IMR-90 (cell line): ENCODE measurements around the gene ZBTB46. TPM values are rescaled to one million over a fixed set of nuclear protein-coding genes. Genes with fewer than 3 reads are reported as not detected.

Source experiments
- ATAC-seq: fragments of 200-7000 bp; cut with Tn5 transposase; 2 replicates; pipeline ENCODE4 v1.9.1; 2020; ENCODE audit warnings: low read depth, mild to moderate bottlenecking, moderate library complexity
- BruUV-seq: library from RNA; stranded (reverse); fragments of 400-500 nt; replicated peaks from 2 replicates; lab custom pipeline; 2021; lab: Mats Ljungman, UMichigan
- CTCF ChIA-PET: fragments of 300-600 bp; formaldehyde crosslinking; extraction: SDS; loops from one replicate; lab custom pipeline; 2021; ENCODE audit warnings: antibody characterized with exemption; lab: Yijun Ruan, JAX
- POLR2A ChIA-PET: fragments of 300-600 bp; sonication (Branson Sonifier 250); formaldehyde crosslinking; loops from one replicate; lab custom pipeline; 2022; ENCODE audit warnings: antibody characterized with exemption; ENCODE audit not compliant: unreplicated experiment; lab: Charles Lee
- DNase-seq: peaks from one replicate; pipeline ENCODE4 v3.0.0; 2013
- H2AFZ ChIP-seq: replicated peaks from 2 replicates; pipeline ENCODE3; 2013; ENCODE audit warnings: low read length, mild to moderate bottlenecking; ENCODE audit not compliant: poor library complexity
- H2AK5ac ChIP-seq: 2 replicates; pipeline ENCODE4 v1.6.1; 2013; ENCODE audit warnings: low read depth, low read length, inconsistent platforms
- H2AK9ac ChIP-seq: replicated peaks from 2 replicates; pipeline ENCODE3; 2013; ENCODE audit warnings: mild to moderate bottlenecking, low read depth, low read length, moderate library complexity; ENCODE audit not compliant: poor library complexity
- H2BK120ac ChIP-seq: 2 replicates; pipeline ENCODE4 v1.6.1; 2013; ENCODE audit warnings: low read depth, low read length, inconsistent platforms
- H2BK15ac ChIP-seq: 3 replicates; pipeline ENCODE4 v1.6.1; 2013; ENCODE audit warnings: low read depth, low read length, inconsistent platforms
- H2BK20ac ChIP-seq: 2 replicates; pipeline ENCODE4 v1.6.1; 2013; ENCODE audit warnings: low read depth, mild to moderate bottlenecking, inconsistent platforms, low read length, moderate library complexity
- H2BK5ac ChIP-seq: 2 replicates; pipeline ENCODE4 v1.6.1; 2013; ENCODE audit warnings: mild to moderate bottlenecking, low read depth, low read length, inconsistent platforms; ENCODE audit not compliant: poor library complexity, severe bottlenecking
- H3K14ac ChIP-seq: replicated peaks from 2 replicates; pipeline ENCODE4 v1.6.1; 2013; ENCODE audit warnings: low read depth, low read length, inconsistent platforms
- H3K18ac ChIP-seq: 2 replicates; pipeline ENCODE4 v1.6.1; 2013; ENCODE audit warnings: low read depth, low read length, control low read depth
- H3K23ac ChIP-seq: 2 replicates; pipeline ENCODE4 v1.6.1; 2013; ENCODE audit warnings: low read depth, low read length, inconsistent platforms
- H3K27ac ChIP-seq: 2 replicates; pipeline ENCODE4 v1.5.1; 2013; ENCODE audit warnings: mild to moderate bottlenecking, control low read depth, low read length; ENCODE audit not compliant: insufficient read depth
- H3K27me3 ChIP-seq: 2 replicates; pipeline ENCODE4 v1.6.1; 2013; ENCODE audit warnings: low read length; ENCODE audit not compliant: control insufficient read depth, insufficient read depth
- H3K36me3 ChIP-seq: 2 replicates; pipeline ENCODE4 v1.6.1; 2013; ENCODE audit warnings: low read length, mixed read lengths; ENCODE audit not compliant: control insufficient read depth, insufficient read depth
- H3K4ac ChIP-seq: 2 replicates; pipeline ENCODE4 v1.6.1; 2013; ENCODE audit warnings: low read depth, low read length, inconsistent platforms
- H3K4me1 ChIP-seq: 2 replicates; pipeline ENCODE4 v1.6.1; 2013; ENCODE audit warnings: low read length, mixed read lengths; ENCODE audit not compliant: control insufficient read depth, insufficient read depth
- H3K4me2 ChIP-seq: 2 replicates; pipeline ENCODE4 v1.6.1; 2013; ENCODE audit warnings: low read depth, mild to moderate bottlenecking, control low read depth, low read length, moderate library complexity
- H3K4me3 ChIP-seq: 2 replicates; pipeline ENCODE4 v1.5.1; 2013; ENCODE audit warnings: low read depth, mild to moderate bottlenecking, control low read depth, low read length, moderate library complexity; ENCODE audit not compliant: insufficient read depth
- H3K56ac ChIP-seq: 2 replicates; pipeline ENCODE4 v1.6.1; 2013; ENCODE audit warnings: low read length, inconsistent platforms; ENCODE audit not compliant: insufficient read depth; ENCODE audit errors: extremely low read depth
- H3K79me1 ChIP-seq, 2 experiments: 2 replicates each; pipeline ENCODE4 v1.6.1; 2013; ENCODE audit warnings: low read length in 2 of 2, inconsistent platforms in 1 of 2, low read depth in 1 of 2
- H3K9ac ChIP-seq: 2 replicates; pipeline ENCODE4 v1.6.1; 2013; ENCODE audit warnings: low read depth, low read length, control low read depth
- H3K9me1 ChIP-seq: 2 replicates; pipeline ENCODE4 v1.6.1; 2013; ENCODE audit warnings: low read length, inconsistent platforms; ENCODE audit not compliant: insufficient read depth
- H3K9me3 ChIP-seq: 2 replicates; pipeline ENCODE4 v1.6.1; 2013; ENCODE audit warnings: low read length; ENCODE audit not compliant: control insufficient read depth, insufficient read depth
- H4K20me1 ChIP-seq: 2 replicates; pipeline ENCODE4 v1.6.1; 2013; ENCODE audit warnings: low read length, inconsistent platforms; ENCODE audit not compliant: insufficient read depth
- H4K5ac ChIP-seq: 2 replicates; pipeline ENCODE4 v1.6.1; 2013; ENCODE audit warnings: mild to moderate bottlenecking, low read depth, low read length, control low read depth
- H4K8ac ChIP-seq, 2 experiments: 2 replicates each; pipeline ENCODE4 v1.6.1; 2013; ENCODE audit warnings: low read depth in 2 of 2, low read length in 2 of 2, control low read depth in 1 of 2, inconsistent platforms in 1 of 2
- H4K91ac ChIP-seq: 2 replicates; pipeline ENCODE4 v1.6.1; 2013; ENCODE audit warnings: low read depth, low read length, inconsistent platforms; ENCODE audit not compliant: insufficient read depth
- ELK1 ChIP-seq: fragments of 150-350 bp; IDR thresholded peaks from 2 replicates; pipeline ENCODE4 v1.6.1; 2016; ENCODE audit warnings: low read depth, mild to moderate bottlenecking, low read length, moderate library complexity, borderline replicate concordance
- MAFK ChIP-seq: IDR thresholded peaks from 2 replicates; pipeline ENCODE4 v1.6.1; 2012; ENCODE audit warnings: low read depth, low read length, improper control_type of control experiment
- SMC3 ChIP-seq: fragments of 150-350 bp; IDR thresholded peaks from 2 replicates; pipeline ENCODE4 v1.6.1; 2016; ENCODE audit warnings: low read depth, mild to moderate bottlenecking, antibody characterized with exemption, low read length, moderate library complexity
- USF2 ChIP-seq: fragments of 150-350 bp; IDR thresholded peaks from 2 replicates; pipeline ENCODE4 v1.6.1; 2017; ENCODE audit warnings: mild to moderate bottlenecking, antibody characterized with exemption, low read length, low read depth
- WGBS, 2 experiments: methylation state at CpG; one replicate each; pipeline versions ENCODE4 v1.1.5 to v1.1.7; 2013; ENCODE audit warnings: missing lambda C conversion rate in 2 of 2; ENCODE audit not compliant: insufficient read length in 1 of 2; ENCODE audit errors: extremely low coverage in 2 of 2; 5-methylcytosine and 5-hydroxymethylcytosine counted together
- dilution Hi-C: fragments of 300-500 bp; cut with HindIII; formaldehyde crosslinking; loops from one replicate; pipeline ENCODE4 v1.14.3; 2018; ENCODE audit warnings: low sequenced_read_pairs; ENCODE audit not compliant: unreplicated experiment
- in situ Hi-C: fragments of 300-500 bp; cut with MboI; formaldehyde crosslinking; loops from 3 replicates; pipeline ENCODE4 v1.14.3; 2019; ENCODE audit warnings: low sequenced_read_pairs, inconsistent platforms, mixed read lengths
- intact Hi-C: fragments of 100-400 bp; cut with micrococcal nuclease; formaldehyde crosslinking; loops from 2 replicates; pipeline ENCODE4 v1.10.0; 2022
- polyA plus RNA-seq, 3 experiments: library from polyadenylated mRNA; depleted of rRNA; stranded (reverse); fragments of >200 nt; gene quantifications; 2 replicates each; pipeline ENCODE4 v1.2.3, GENCODE V29; 2012; ENCODE audit warnings: low replicate concordance in 1 of 3
- total RNA-seq: library from RNA; depleted of rRNA; stranded (reverse); fragments of >200 nt; gene quantifications from 2 replicates; pipeline ENCODE4 v1.2.3, GENCODE V29; 2012

Gene ZBTB46
- total and polyA plus RNA-seq, 2 of the 4 experiments (the other 2 are of a cell fraction) = 4.2 to 14.9 TPM

- POLR2A ChIA-PET = no interaction called here
- Histone ChIP-seq H4K5ac (no peak overlapping the region), H3K9me1 (no peaks in the 10 kb centered on the region), H4K91ac (no peak overlapping the region), H3K27me3 (no peaks in the 10 kb centered on the region), H3K4me1 (no peaks in the 10 kb centered on the region), H3K4me3 (no peak overlapping the region), H2BK15ac (no peak overlapping the region), H3K4me2 (no peak overlapping the region), H2AK5ac (no peak overlapping the region), H3K56ac (no peak overlapping the region), H3K9me3 (no peaks in the 10 kb centered on the region), H2AK9ac (no peak overlapping the region), H3K27ac (no peak overlapping the region), H3K9ac (no peak overlapping the region), H3K14ac (no peak overlapping the region), H3K36me3 (peaks cover 1% of the 10 kb centered on the region; the same call in 1 of the 2 replicates), H4K20me1 (peaks cover 29% of the 10 kb centered on the region), H3K79me1 (peaks cover 14 to 50% of the 10 kb centered on the region in 2 experiments), H2BK120ac (no peak overlapping the region), H3K18ac (no peak overlapping the region), H3K4ac (no peak overlapping the region), H2AFZ (no peak overlapping the region), H2BK5ac (no peak overlapping the region), H3K23ac (no peak overlapping the region), H4K8ac (no peak overlapping the region), H2BK20ac (no peak overlapping the region)
- in situ Hi-C loops = no loop called here
- intact Hi-C loops = no loop called here
- dilution Hi-C loops = no loop called here
- ATAC-seq (no peak), DNase-seq (no peak)
- no TSS peak for BruUV-seq
- 92% methylated on average over 20 of the region's 31 CpGs; no CpG with 5 or more reads in 1 of the 2 experiments for WGBS, 2 experiments
- CTCF ChIA-PET = no interaction called here
- TF ChIP-seq ELK1 (no peak), MAFK (no peak), USF2 (no peak), SMC3 (no peak)
Observed at GRCh38 chr20:63808964-63809674, 21.9 kb downstream of the ZBTB46 start.
